Measurements from ENCODE around the gene TACC3. TPM values are rescaled to one million over a fixed set of nuclear protein-coding genes. Genes with fewer than 3 reads are reported as not detected.
A peak's percentile ranks its signal among the peaks of the same experiment; 100 is the strongest.

TACC3 gene
- total and polyA plus RNA-seq, 2 experiments from 2014 or later: 9.7 to 18.2 TPM

DNA sequence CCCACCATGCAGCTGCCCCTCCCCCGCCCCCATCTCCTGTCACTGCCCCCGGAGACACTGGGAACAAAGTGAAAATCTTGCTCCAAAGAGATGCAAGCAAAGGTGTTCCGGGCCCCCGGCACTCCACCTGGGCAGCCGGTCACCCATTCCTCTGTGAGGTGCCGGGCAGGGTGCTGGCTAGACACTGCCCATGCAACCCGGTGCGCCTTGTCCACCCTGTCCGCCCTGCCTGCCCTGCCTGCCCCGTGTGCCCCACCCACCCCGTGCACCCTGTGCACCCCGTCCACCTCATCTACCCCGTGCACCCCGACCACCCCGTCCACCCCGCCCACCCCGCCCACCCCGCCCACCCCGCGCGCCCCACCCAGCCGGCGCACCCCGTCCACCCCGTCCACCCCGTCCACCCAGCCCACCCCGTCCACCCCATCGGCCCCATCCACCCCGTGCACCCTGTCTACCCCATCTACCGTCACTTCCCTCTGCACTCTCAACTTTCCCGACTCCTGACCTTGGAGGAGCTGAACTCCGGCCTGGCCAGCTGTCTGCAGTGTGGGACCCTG, 39.9 kb downstream of the TACC3 start:
- in situ Hi-C loops (cut with MboI): no loop called here
- H3K36me3 ChIP-seq (ENCODE audit: low read depth): no peaks in the 10 kb centered on the region
- WGBS, 2 experiments (ENCODE audit: low coverage in 1 of 2, low lambda C conversion rate in 2 of 2, missing lambda C conversion rate in 2 of 2): 64 to 71% methylated on average over 8 to 32 of the region's 32 CpGs
- DNase-seq: no peak
- no peaks in the 10 kb centered on the region for H3F3A ChIP-seq (ENCODE audit: insufficient read depth)
- H3K4me1 ChIP-seq (ENCODE audit: insufficient read depth): no peaks in the 10 kb centered on the region
- no peak overlapping the region for H2AFZ ChIP-seq
- no peak for TF ChIP-seq EZH2 (IDR thresholded peaks at IDR 0.05; ENCODE audit: insufficient read depth, poor library complexity, severe bottlenecking)
- no peak for TF ChIP-seq EZH2phosphoT487 (IDR thresholded peaks at IDR 0.05; ENCODE audit: insufficient read depth, low read depth)
- no peak overlapping the region for H3K9ac ChIP-seq
- H3K79me2 ChIP-seq (ENCODE audit: insufficient read depth): no peaks in the 10 kb centered on the region
- no peak overlapping the region for H3K27ac ChIP-seq
- H3K4me2 ChIP-seq (ENCODE audit: unreplicated experiment): no peak overlapping the region
- H3K9me3 ChIP-seq (ENCODE audit: low read depth): no peaks in the 10 kb centered on the region
- no peak overlapping the region for H3K4me3 ChIP-seq
- no peaks in the 10 kb centered on the region for H3K27me3 ChIP-seq (replicated peaks; ENCODE audit: insufficient read depth)
- no peaks in the 10 kb centered on the region for H3K9me2 ChIP-seq (ENCODE audit: insufficient read depth)
- no peaks in the 10 kb centered on the region for H4K20me1 ChIP-seq (ENCODE audit: insufficient read depth)

DNA sequence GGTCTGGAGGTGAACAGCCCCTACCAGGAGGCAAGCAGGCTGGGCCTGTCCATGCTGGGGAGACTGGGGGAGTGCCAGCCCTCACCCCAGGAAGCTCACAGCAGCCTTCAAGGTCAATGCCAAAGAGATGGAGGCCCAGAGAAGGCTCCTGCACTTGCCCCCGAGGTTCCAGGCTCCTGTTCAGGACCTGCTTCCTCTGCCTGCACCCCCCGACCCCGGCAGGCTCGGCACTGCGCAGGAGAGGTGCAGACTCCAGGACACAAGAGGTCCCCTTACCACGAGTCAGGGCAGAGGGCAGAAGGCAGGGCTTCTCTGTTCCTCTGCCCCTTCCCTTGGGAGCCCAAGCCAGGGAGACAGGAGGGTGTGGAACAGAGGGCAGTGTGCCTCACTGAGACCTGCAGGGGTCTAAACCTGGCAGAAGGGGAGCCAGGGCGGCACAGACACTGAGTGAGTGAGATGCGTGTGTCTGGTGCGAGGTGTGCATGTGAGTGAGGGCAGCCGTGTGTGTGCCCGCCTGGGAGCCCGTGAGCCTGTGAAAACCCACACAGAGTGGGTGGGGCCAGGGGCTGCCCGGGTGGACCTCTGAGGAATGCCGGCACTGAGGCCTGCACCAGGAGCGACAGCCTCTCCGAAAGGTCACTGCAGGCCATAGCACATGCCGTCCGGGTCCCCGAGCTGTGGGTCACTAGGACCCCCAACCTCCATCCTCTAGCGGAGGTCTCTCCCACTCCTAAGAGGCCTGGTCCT, 41.1 kb downstream of the TACC3 start:
- Histone ChIP-seq H3K4me2 (ENCODE audit: unreplicated experiment) (no peak overlapping the region), H4K20me1 (ENCODE audit: insufficient read depth) (no peaks in the 10 kb centered on the region), H3K27me3 (replicated peaks; ENCODE audit: insufficient read depth) (no peaks in the 10 kb centered on the region), H2AFZ (no peak overlapping the region), H3K79me2 (ENCODE audit: insufficient read depth) (no peaks in the 10 kb centered on the region), H3K4me3 (no peak overlapping the region), H3K9ac (no peak overlapping the region), H3K9me2 (ENCODE audit: insufficient read depth) (no peaks in the 10 kb centered on the region), H3K36me3 (ENCODE audit: low read depth) (no peaks in the 10 kb centered on the region), H3K4me1 (ENCODE audit: insufficient read depth) (no peaks in the 10 kb centered on the region), H3K9me3 (ENCODE audit: low read depth) (no peaks in the 10 kb centered on the region), H3K27ac (no peak overlapping the region), H3F3A (ENCODE audit: insufficient read depth) (no peaks in the 10 kb centered on the region)
- no peak for DNase-seq
- TF ChIP-seq EZH2 (IDR thresholded peaks at IDR 0.05; ENCODE audit: insufficient read depth, poor library complexity, severe bottlenecking): no peak
- TF ChIP-seq EZH2phosphoT487 (IDR thresholded peaks at IDR 0.05; ENCODE audit: insufficient read depth, low read depth): no peak
- 83 to 86% methylated on average over 18 to 20 of the region's 20 CpGs for WGBS, 2 experiments (ENCODE audit: low coverage in 1 of 2, low lambda C conversion rate in 2 of 2, missing lambda C conversion rate in 2 of 2)
- in situ Hi-C loops (cut with MboI): no loop called here

DNA sequence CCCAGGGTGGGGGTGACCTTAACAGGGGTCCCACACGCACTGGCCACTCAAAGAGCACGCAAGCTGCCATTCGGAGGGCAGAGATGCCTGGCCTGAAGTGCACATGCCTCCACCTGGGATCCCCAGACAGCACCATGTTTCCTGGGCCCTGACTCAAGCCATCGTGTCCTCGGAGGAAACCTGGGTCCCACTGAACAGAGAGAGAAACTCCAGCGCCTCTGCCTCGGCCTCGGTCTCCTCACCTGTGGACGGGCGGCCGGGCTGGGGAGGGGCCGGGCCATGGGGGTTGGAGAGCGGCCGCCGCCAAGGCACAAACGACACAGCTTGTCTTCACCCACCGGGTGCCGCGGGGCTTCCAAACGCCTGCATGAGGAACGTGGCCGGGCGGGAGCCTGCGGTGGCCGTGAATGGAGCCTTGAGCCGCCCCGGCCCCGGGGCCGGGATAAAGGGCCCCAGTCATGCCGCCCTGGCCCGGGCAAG, 41.8 kb downstream of the TACC3 start:
- H3K27me3 ChIP-seq (replicated peaks; ENCODE audit: insufficient read depth): no peaks in the 10 kb centered on the region
- TF ChIP-seq EZH2 (IDR thresholded peaks at IDR 0.05; ENCODE audit: insufficient read depth, poor library complexity, severe bottlenecking): no peak
- H3K9me3 ChIP-seq (ENCODE audit: low read depth): no peaks in the 10 kb centered on the region
- no peaks in the 10 kb centered on the region for H3K4me1 ChIP-seq (ENCODE audit: insufficient read depth)
- in situ Hi-C loops (cut with MboI): no loop called here
- WGBS, 2 experiments (ENCODE audit: low coverage in 1 of 2, low lambda C conversion rate in 2 of 2, missing lambda C conversion rate in 2 of 2): 21 to 41% methylated on average over 11 to 31 of the region's 31 CpGs
- no peaks in the 10 kb centered on the region for H3K79me2 ChIP-seq (ENCODE audit: insufficient read depth)
- no peaks in the 10 kb centered on the region for H3F3A ChIP-seq (ENCODE audit: insufficient read depth)
- H3K9ac ChIP-seq: no peak overlapping the region
- no peaks in the 10 kb centered on the region for H4K20me1 ChIP-seq (ENCODE audit: insufficient read depth)
- peak overlapping the region; percentile 30 for H3K4me2 ChIP-seq (ENCODE audit: unreplicated experiment)
- H3K4me3 ChIP-seq: no peak overlapping the region
- DNase-seq: no peak
- H3K27ac ChIP-seq: no peak overlapping the region
- H3K36me3 ChIP-seq (ENCODE audit: low read depth): no peaks in the 10 kb centered on the region
- peak overlapping the region; percentile 64; the same call in 1 of the 2 replicates for H2AFZ ChIP-seq
- no peaks in the 10 kb centered on the region for H3K9me2 ChIP-seq (ENCODE audit: insufficient read depth)

DNA sequence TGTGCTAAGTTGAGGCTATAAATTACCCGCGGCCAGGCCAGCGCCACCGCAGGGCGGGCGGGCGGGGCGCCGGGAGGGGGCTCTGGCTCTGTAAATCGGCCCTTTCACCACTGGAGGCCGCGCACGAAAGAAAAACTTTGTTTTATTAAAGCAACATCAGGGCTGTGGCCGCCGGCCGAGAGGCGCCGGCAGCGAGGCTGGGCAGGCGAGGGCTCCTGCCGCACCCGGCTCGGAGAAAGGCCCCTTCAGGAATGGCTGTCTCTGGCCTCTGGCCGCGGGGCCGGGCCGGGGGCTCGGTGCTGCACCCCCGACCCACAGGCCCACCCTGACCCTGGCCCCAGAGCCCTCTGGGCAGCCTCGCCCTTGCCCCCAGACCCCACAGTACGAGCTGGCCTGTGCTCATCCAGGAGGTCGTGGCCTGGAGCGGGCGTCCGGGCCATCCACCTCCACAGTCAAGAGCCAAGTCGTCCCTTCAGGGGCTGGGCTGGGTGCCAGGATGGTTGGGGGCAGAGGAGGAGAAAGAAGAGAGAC, 42.3 kb downstream of the TACC3 start:
- no peaks in the 10 kb centered on the region for H4K20me1 ChIP-seq (ENCODE audit: insufficient read depth)
- no peaks in the 10 kb centered on the region for H3K4me1 ChIP-seq (ENCODE audit: insufficient read depth)
- H2AFZ ChIP-seq: peak overlapping the region; percentile 75
- H3K4me3 ChIP-seq: peak overlapping the region; percentile 40; the same call in 1 of the 2 replicates
- in situ Hi-C loops (cut with MboI): no loop called here
- TF ChIP-seq EZH2phosphoT487 (IDR thresholded peaks at IDR 0.05; ENCODE audit: insufficient read depth, low read depth) (no peak), EZH2 (IDR thresholded peaks at IDR 0.05; ENCODE audit: insufficient read depth, poor library complexity, severe bottlenecking) (no peak)
- H3F3A ChIP-seq (ENCODE audit: insufficient read depth): no peaks in the 10 kb centered on the region
- no peaks in the 10 kb centered on the region for H3K9me2 ChIP-seq (ENCODE audit: insufficient read depth)
- H3K27me3 ChIP-seq (replicated peaks; ENCODE audit: insufficient read depth): no peaks in the 10 kb centered on the region
- peak; percentile 81 for DNase-seq
- H3K4me2 ChIP-seq (ENCODE audit: unreplicated experiment): no peak overlapping the region
- no peaks in the 10 kb centered on the region for H3K9me3 ChIP-seq (ENCODE audit: low read depth)
- peak overlapping the region; percentile 41; the same call in 1 of the 2 replicates for H3K9ac ChIP-seq
- no peaks in the 10 kb centered on the region for H3K36me3 ChIP-seq (ENCODE audit: low read depth)
- H3K27ac ChIP-seq: no peak overlapping the region
- 7 to 13% methylated on average over 35 of the region's 36 CpGs for WGBS, 2 experiments (ENCODE audit: low coverage in 1 of 2, low lambda C conversion rate in 2 of 2, missing lambda C conversion rate in 2 of 2)
- H3K79me2 ChIP-seq (ENCODE audit: insufficient read depth): no peaks in the 10 kb centered on the region

All from GM23248 (cell line).